GM12892 (cell line): Measurements from ENCODE around the gene IRS2.
"Not testable (repeated sequence)": the region's sequence is repeated elsewhere in the genome, so short reads cannot be mapped to it uniquely, and the experiment has no call there.

ENCODE experiments used
- POLR2A ChIP-seq: IDR thresholded peaks from 2 replicates; pipeline ENCODE4 v1.6.1; 2011; ENCODE audit warnings: low read depth, low read length, control low read depth
- POLR2AphosphoS5 ChIP-seq: IDR thresholded peaks from 2 replicates; pipeline ENCODE4 v1.6.1; 2011; ENCODE audit warnings: low read depth, low read length, control low read depth
- TAF1 ChIP-seq: IDR thresholded peaks from 2 replicates; pipeline ENCODE4 v1.6.1; 2011; ENCODE audit warnings: low read depth, mild to moderate bottlenecking, control low read depth, low read length, borderline replicate concordance

- not testable (repeated sequence) for TF ChIP-seq POLR2AphosphoS5, POLR2A, TAF1
Observed at GRCh38 chr13:109732470-109733170, 53.8 kb downstream of the IRS2 start.
